Vagina (tissue), 2 donors: ENCODE measurements around the gene WWC2. TPM values are rescaled to one million over a fixed set of nuclear protein-coding genes. Genes with fewer than 3 reads are reported as not detected.

ENCODE experiments used
- DNase-seq, 2 donors: peaks; one replicate each; pipeline ENCODE4 v3.0.0-alpha.2; 2017; ENCODE audit errors: extremely low spot score in 2 of 2
- H3K27ac ChIP-seq: fragments of 200-600 bp; sonication (generic); one replicate; pipeline ENCODE4 v1.5.1; 2019
- H3K27me3 ChIP-seq: fragments of 200-600 bp; sonication (generic); one replicate; pipeline ENCODE4 v1.5.1; 2019
- H3K36me3 ChIP-seq, 2 donors: fragments of 200-600 bp; sonication (generic); one replicate each; pipeline ENCODE4 v1.5.1; 2017 to 2019
- H3K4me1 ChIP-seq: fragments of 200-600 bp; sonication (generic); one replicate; pipeline ENCODE4 v1.5.1; 2019
- H3K4me3 ChIP-seq, 2 donors: fragments of 200-600 bp; sonication (generic); 1 replicate in 1 of 2; 2 replicates in 1 of 2; pipeline ENCODE4 v1.5.1; 2016 to 2019
- H3K9me3 ChIP-seq: fragments of 200-600 bp; sonication (generic); one replicate; pipeline ENCODE4 v1.5.1; 2019
- POLR2A ChIP-seq, 2 donors: fragments of 450-650 bp; IDR thresholded peaks; one replicate each; pipeline ENCODE4 v1.6.1; 2017; ENCODE audit warnings: antibody characterized with exemption in 2 of 2, mild to moderate bottlenecking in 2 of 2, moderate library complexity in 2 of 2
- POLR2AphosphoS5 ChIP-seq, 2 donors: sonication (generic); formaldehyde crosslinking; IDR thresholded peaks; one replicate each; pipeline ENCODE4 v1.9.0; 2017; ENCODE audit warnings: antibody characterized with exemption in 2 of 2, mild to moderate bottlenecking in 2 of 2, low read depth in 1 of 2; ENCODE audit not compliant: insufficient read depth in 1 of 2
- intact Hi-C: fragments of 100-400 bp; cut with DNase I; formaldehyde crosslinking; loops from one replicate; pipeline ENCODE4 v1.15.1; 2023
- total RNA-seq: library from RNA; depleted of rRNA; stranded (reverse); fragments of >200 nt; gene quantifications from one replicate; pipeline ENCODE4 v1.2.3, GENCODE V29; 2016
- TF ChIP-seq, protein P1 (sequence below), 3 experiments: fragments of 450-650 bp in 2 of 3; fragments of 200-600 bp in 1 of 3; sonication (generic) in 1 of 3; IDR thresholded peaks; one replicate each; pipeline ENCODE4 v1.5.1; 2017 to 2019; ENCODE audit warnings: antibody characterized with exemption in 3 of 3, mild to moderate bottlenecking in 2 of 3, moderate library complexity in 2 of 3

WWC2 gene
- total RNA-seq, 1 donor from 2014 or later, result 24.3 TPM

DNA sequence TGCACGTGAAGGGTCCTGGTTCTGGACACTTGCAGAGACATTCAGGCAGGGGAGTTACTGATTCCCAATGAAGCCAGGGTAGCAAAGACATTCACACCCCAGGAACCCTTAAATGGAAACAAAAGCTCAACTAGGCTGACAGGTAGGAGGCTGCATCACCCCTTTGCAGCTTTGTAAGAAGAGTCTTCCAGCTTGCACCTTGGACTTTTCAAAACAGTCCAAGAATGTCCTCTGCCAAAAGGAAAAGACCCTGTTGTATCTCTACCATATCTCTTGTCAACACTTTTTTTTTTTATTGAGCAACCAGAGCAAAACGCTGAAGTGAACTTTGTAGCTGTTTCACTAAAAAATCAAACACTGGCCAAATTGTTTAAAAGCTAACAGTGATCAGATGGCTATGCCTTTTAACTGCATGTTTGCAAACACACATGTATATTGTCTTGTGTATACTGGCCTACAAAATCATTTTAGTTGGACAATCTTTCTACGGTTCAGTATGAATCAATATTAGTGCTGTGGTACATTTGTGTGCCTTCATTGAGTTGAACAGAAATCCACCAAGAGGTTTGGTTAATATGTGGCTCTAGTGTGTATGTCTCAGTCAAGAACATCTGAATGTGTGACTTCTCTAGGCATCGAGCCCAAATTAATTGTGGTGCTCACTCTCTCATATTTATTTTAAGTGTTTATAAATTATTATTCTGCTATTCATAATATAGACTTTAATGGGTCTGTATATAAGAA is 18.5 kb upstream of the WWC2 start:
- H3K36me3 ChIP-seq, result no peaks in the 10 kb centered on the region
- H3K27me3 ChIP-seq, result no peaks in the 10 kb centered on the region
- no peak for DNase-seq
- intact Hi-C loops, result no loop called here
- no peak overlapping the region for H3K4me3 ChIP-seq
- H3K9me3 ChIP-seq, result no peaks in the 10 kb centered on the region
- H3K27ac ChIP-seq, result no peak overlapping the region
- TF ChIP-seq, protein P1, sequence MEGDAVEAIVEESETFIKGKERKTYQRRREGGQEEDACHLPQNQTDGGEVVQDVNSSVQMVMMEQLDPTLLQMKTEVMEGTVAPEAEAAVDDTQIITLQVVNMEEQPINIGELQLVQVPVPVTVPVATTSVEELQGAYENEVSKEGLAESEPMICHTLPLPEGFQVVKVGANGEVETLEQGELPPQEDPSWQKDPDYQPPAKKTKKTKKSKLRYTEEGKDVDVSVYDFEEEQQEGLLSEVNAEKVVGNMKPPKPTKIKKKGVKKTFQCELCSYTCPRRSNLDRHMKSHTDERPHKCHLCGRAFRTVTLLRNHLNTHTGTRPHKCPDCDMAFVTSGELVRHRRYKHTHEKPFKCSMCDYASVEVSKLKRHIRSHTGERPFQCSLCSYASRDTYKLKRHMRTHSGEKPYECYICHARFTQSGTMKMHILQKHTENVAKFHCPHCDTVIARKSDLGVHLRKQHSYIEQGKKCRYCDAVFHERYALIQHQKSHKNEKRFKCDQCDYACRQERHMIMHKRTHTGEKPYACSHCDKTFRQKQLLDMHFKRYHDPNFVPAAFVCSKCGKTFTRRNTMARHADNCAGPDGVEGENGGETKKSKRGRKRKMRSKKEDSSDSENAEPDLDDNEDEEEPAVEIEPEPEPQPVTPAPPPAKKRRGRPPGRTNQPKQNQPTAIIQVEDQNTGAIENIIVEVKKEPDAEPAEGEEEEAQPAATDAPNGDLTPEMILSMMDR (IDR thresholded peaks at IDR 0.05), result no peak
- TF ChIP-seq POLR2AphosphoS5 (IDR thresholded peaks at IDR 0.05; ENCODE audit: insufficient read depth in 1 of 2, low read depth in 1 of 2), result no peak
- TF ChIP-seq POLR2A (IDR thresholded peaks at IDR 0.05), result no peak
- H3K4me1 ChIP-seq, result no peaks in the 10 kb centered on the region

DNA sequence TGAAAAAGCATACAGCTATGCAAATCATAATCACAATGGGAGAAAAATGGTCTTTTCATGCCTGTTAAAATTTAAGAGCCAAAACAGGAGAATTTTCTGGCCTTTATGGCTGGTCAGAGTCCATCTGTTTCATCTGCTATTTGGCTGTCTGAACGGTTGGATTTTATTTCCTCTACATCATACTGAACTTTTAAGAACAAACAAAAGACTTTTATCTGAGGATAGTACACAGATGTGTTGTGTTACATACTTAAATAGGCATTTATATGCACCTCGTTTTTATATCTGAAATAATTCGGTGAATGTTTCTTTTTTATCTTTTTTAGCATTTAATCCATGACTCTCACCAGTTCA is 18.0 kb upstream of the WWC2 start:
- H3K4me1 ChIP-seq, result no peaks in the 10 kb centered on the region
- H3K27me3 ChIP-seq, result no peaks in the 10 kb centered on the region
- TF ChIP-seq POLR2A (IDR thresholded peaks at IDR 0.05) (no peak), POLR2AphosphoS5 (IDR thresholded peaks at IDR 0.05; ENCODE audit: insufficient read depth in 1 of 2, low read depth in 1 of 2) (no peak)
- TF ChIP-seq, protein P1 (IDR thresholded peaks at IDR 0.05), result no peak
- no peak for DNase-seq
- no peak overlapping the region for H3K4me3 ChIP-seq
- no peaks in the 10 kb centered on the region for H3K9me3 ChIP-seq
- H3K36me3 ChIP-seq, result no peaks in the 10 kb centered on the region
- no peak overlapping the region for H3K27ac ChIP-seq
- intact Hi-C loops, result no loop called here

DNA sequence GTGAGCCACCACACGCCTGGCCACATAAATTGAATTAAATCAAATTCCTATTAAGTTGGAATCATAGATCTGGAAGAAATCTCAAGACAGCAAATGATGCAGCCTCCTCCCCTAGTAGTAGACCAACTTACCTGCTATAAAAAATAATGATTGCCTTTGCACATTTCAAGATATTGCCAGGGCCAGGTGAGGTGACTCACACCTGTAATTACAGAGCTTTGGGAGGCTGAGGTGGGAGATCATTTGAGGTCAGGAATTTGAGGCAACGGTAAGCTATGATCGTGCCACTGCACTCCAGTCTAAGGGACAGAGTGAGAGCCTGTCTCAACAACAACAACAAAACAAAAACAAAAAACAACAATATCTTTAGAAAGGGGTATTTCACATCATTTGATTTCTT is 17.0 kb upstream of the WWC2 start:
- TF ChIP-seq POLR2AphosphoS5 (IDR thresholded peaks at IDR 0.05; ENCODE audit: insufficient read depth in 1 of 2, low read depth in 1 of 2), result no peak
- TF ChIP-seq, protein P1 (IDR thresholded peaks at IDR 0.05), result no peak
- TF ChIP-seq POLR2A (IDR thresholded peaks at IDR 0.05), result no peak
- no peaks in the 10 kb centered on the region for H3K9me3 ChIP-seq
- H3K27ac ChIP-seq, result no peak overlapping the region
- no peaks in the 10 kb centered on the region for H3K27me3 ChIP-seq
- no peaks in the 10 kb centered on the region for H3K36me3 ChIP-seq
- DNase-seq, result no peak
- H3K4me1 ChIP-seq, result no peaks in the 10 kb centered on the region
- intact Hi-C loops, result no loop called here
- no peak overlapping the region for H3K4me3 ChIP-seq

DNA sequence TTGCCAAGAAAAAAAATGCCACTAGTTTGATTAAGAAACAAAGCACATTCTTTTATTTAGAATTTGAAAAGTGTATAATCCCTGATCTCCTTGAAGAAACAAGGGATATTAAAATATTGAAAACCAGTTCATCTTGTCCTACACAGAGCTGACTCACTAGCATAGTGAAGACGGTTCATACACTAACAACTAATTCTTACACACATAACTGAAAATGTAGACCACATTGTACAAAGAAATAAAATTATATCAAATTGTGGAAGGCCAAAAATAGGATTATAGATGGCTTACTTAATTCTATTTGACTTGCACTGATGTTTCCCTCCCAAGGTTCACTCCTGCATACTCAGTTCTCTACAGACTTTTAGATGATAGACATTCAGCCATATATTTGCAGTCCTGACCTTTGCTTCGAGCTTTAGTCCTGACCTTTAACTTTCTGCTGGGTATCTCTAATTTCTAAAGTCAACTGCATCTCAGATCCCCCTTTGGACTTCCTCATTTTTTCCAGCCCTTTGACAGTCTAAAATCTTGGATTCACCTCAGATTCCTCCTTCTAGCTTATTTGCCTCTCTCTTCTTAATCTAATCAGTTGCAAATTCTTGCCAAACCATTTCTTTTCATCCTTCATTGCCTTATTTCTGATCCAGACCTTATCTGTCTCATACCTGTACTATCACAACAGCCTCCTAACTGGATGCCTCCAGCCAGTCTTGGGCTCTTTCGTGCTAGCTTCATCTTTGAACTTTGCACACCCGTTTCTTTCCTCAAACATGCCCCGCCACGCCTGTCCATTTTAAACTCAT is 4.5 kb upstream of the WWC2 start:
- no peak for TF ChIP-seq POLR2A (IDR thresholded peaks at IDR 0.05)
- TF ChIP-seq, protein P1 (IDR thresholded peaks at IDR 0.05), result no peak
- no peak for TF ChIP-seq POLR2AphosphoS5 (IDR thresholded peaks at IDR 0.05; ENCODE audit: insufficient read depth in 1 of 2, low read depth in 1 of 2)
- no peak for DNase-seq
- Histone ChIP-seq H3K9me3 (no peaks in the 10 kb centered on the region), H3K27me3 (no peaks in the 10 kb centered on the region), H3K4me3 (no peak overlapping the region), H3K36me3 (no peaks in the 10 kb centered on the region), H3K27ac (no peak overlapping the region), H3K4me1 (peaks cover 10% of the 10 kb centered on the region)
- intact Hi-C loops, result no loop called here

DNA sequence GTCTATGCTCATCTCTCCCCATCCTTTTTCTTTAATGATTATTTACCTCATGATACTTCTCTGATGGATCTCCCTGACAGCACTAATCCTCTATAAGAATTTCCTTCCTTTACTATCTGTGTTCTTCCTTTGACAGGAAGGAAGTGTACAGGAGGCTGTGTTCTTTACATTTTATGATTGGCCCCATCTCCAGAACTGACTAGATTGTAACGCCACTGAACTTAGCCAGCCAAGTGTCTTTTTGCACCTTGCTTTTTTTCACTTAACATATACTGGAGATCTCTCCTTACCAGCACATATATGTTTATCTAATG is 3.9 kb upstream of the WWC2 start:
- intact Hi-C loops, result no loop called here
- Histone ChIP-seq H3K4me3 (no peak overlapping the region), H3K9me3 (no peaks in the 10 kb centered on the region), H3K27me3 (no peaks in the 10 kb centered on the region), H3K4me1 (peaks cover 10% of the 10 kb centered on the region), H3K36me3 (no peaks in the 10 kb centered on the region), H3K27ac (no peak overlapping the region)
- DNase-seq, result no peak
- TF ChIP-seq, protein P1 (IDR thresholded peaks at IDR 0.05), result no peak
